ENCODE results near the gene SH2D3C. TPM values are rescaled to one million over a fixed set of nuclear protein-coding genes. Genes with fewer than 3 reads are reported as not detected.
A peak's percentile ranks its signal among the peaks of the same experiment; 100 is the strongest.

Gene SH2D3C
- total and polyA plus RNA-seq, 10 of the 15 experiments (the other 5 are each of a cell fraction or from before 2014, with no cell fraction given), result 1.2 to 23.5 (median 16.2) TPM

DNA sequence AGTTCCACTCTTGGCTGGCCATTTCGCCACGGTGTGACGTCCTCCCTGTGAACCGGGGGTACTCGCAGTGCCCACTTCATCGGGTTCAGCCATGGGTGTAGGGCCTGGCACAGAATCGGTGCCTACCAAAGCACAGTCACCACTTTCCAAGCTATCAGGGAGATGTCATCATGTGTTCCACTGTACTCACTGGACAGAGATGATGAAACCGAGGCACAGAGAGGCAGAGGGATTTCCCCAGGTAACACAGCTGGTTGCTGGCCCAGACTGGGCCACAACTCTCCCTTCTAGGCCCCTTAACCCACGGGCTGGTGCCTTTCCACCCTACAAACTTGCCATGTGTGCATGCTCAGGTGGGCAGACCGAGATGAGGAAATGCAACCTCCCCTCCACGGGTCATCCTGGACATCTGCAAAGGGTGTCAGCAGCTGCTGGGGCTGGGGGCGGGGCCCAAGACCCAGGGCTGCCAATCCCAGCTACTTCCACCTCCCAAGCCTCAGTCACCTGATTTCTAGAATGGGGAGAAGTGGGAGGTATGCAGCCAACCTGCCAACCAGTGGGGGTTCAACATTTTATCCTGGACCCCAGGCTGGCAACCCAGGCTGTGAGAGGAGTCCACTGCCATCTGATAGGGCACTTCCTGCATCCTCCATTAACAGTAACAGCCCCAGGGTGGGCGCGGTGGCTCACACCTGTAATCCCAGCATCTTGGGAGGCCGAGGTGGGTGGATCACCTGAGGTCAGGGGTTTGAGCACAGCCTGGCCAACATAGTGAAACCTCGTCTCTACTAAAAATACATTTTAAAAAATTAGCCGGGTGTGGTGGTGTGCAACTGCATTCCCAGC is 893 bp upstream of the SH2D3C start:
- Histone ChIP-seq H3K4me2 (ENCODE audit: control insufficient read depth, insufficient read depth) (peak overlapping the region; percentile 97), H3K27ac (ENCODE audit: control insufficient read depth, insufficient read depth) (peak overlapping the region; percentile 93), H3K9me3 (replicated peaks; ENCODE audit: control insufficient read depth, insufficient read depth, low read length) (no peaks in the 10 kb centered on the region), H2AFZ (ENCODE audit: control insufficient read depth, low read depth, low read length) (peak overlapping the region; percentile 30; the same call in 1 of the 2 replicates), H3K4me3 (peak overlapping the region; percentile 100), H3K9ac (ENCODE audit: control insufficient read depth, insufficient read depth, low read length) (peak overlapping the region; percentile 64), H4K20me1 (ENCODE audit: control insufficient read depth, insufficient read depth) (no peaks in the 10 kb centered on the region), H3K36me3 (ENCODE audit: control insufficient read depth in 2 of 2, insufficient read depth in 2 of 2, low read length in 1 of 2) (no peaks in the 10 kb centered on the region), H3K79me2 (ENCODE audit: control insufficient read depth, insufficient read depth, low read length) (peaks cover 37% of the 10 kb centered on the region), H3K27me3 (replicated peaks in 1 of 2; ENCODE audit: control insufficient read depth in 2 of 2, insufficient read depth in 2 of 2, low read length in 1 of 2) (no peaks in the 10 kb centered on the region), H3K4me1 (ENCODE audit: control insufficient read depth, insufficient read depth, low read length) (peaks cover 44% of the 10 kb centered on the region)
- BruUV-seq (replicated peaks), result no TSS peak
- 10% methylated on average over 17 of the region's 17 CpGs for WGBS (ENCODE audit: insufficient coverage, insufficient replicate concordance, low lambda C conversion rate, missing lambda C conversion rate)
- FAIRE-seq, result peak; percentile 35
- intact Hi-C loops (cut with micrococcal nuclease; ENCODE audit: unreplicated experiment), result no loop called here
- peak; percentile 79 for DNase-seq (ENCODE audit: low read depth, low spot score)
- ChIA-PET RAD21 (ENCODE audit: unreplicated experiment) (interaction anchor here (1.0 to 2.4 kb wide), 9 partner anchors 8 to 382 kb away, joined by 3 to 19 read pairs (median 8); partner anchors contain the start of genes SLC2A8, ST6GALNAC4 and TOR2A), POLR2A (interaction anchor here (0.6 to 3.6 kb wide), 12 partner anchors 9 to 554 kb away, joined by 3 to 42 read pairs (median 4); partner anchors contain the start of gene TOR2A), SMC1A (ENCODE audit: uncharacterized antibody, unreplicated experiment) (interaction anchor here (0.8 to 2.4 kb wide), 8 partner anchors 8 to 133 kb away, joined by 3 to 6 read pairs (median 4); partner anchors contain the start of gene TOR2A), CTCF (interaction anchor here (1.0 to 2.6 kb wide), 6 partner anchors 9 to 45 kb away, joined by 3 to 18 read pairs (median 6); partner anchors contain the start of gene TOR2A)
- in situ Hi-C loops (cut with MboI), result no loop called here
- peak; percentile 62 for ATAC-seq
- TF ChIP-seq TCF3 (IDR thresholded peaks at IDR 0.05; ENCODE audit: borderline replicate concordance, insufficient read depth, low read depth, low read length), result peak; percentile 90
- TF ChIP-seq MXI1 (IDR thresholded peaks at IDR 0.05; ENCODE audit: low read depth, low read length), result peak; percentile 53
- peak; percentile 25 to 33; a peak in 3 of 4 replicates for TF ChIP-seq IKZF2 (IDR thresholded peaks at IDR 0.05)
- TF ChIP-seq, protein P1, sequence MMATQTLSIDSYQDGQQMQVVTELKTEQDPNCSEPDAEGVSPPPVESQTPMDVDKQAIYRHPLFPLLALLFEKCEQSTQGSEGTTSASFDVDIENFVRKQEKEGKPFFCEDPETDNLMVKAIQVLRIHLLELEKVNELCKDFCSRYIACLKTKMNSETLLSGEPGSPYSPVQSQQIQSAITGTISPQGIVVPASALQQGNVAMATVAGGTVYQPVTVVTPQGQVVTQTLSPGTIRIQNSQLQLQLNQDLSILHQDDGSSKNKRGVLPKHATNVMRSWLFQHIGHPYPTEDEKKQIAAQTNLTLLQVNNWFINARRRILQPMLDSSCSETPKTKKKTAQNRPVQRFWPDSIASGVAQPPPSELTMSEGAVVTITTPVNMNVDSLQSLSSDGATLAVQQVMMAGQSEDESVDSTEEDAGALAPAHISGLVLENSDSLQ (IDR thresholded peaks at IDR 0.05), result peak; percentile 88
- peak; percentile 73 for TF ChIP-seq SPI1 (IDR thresholded peaks at IDR 0.05; ENCODE audit: borderline replicate concordance, insufficient read depth, low read depth, low read length)
- TF ChIP-seq, protein P2, sequence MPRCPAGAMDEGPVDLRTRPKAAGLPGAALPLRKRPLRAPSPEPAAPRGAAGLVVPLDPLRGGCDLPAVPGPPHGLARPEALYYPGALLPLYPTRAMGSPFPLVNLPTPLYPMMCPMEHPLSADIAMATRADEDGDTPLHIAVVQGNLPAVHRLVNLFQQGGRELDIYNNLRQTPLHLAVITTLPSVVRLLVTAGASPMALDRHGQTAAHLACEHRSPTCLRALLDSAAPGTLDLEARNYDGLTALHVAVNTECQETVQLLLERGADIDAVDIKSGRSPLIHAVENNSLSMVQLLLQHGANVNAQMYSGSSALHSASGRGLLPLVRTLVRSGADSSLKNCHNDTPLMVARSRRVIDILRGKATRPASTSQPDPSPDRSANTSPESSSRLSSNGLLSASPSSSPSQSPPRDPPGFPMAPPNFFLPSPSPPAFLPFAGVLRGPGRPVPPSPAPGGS (IDR thresholded peaks at IDR 0.05; ENCODE audit: borderline replicate concordance, insufficient read depth, low read depth, low read length, poor library complexity, severe bottlenecking), result no peak
- TF ChIP-seq IKZF1 (conservative IDR thresholded peaks at IDR 0.05), result peak; percentile 52
- TF ChIP-seq RELA (IDR thresholded peaks at IDR 0.05; ENCODE audit: borderline replicate concordance, partially characterized antibody), result peak; percentile 10
- TF ChIP-seq, protein P3, sequence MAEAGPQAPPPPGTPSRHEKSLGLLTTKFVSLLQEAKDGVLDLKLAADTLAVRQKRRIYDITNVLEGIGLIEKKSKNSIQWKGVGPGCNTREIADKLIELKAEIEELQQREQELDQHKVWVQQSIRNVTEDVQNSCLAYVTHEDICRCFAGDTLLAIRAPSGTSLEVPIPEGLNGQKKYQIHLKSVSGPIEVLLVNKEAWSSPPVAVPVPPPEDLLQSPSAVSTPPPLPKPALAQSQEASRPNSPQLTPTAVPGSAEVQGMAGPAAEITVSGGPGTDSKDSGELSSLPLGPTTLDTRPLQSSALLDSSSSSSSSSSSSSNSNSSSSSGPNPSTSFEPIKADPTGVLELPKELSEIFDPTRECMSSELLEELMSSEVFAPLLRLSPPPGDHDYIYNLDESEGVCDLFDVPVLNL (IDR thresholded peaks at IDR 0.05; ENCODE audit: low read depth, low read length), result no peak
- TF ChIP-seq TCF7 (IDR thresholded peaks at IDR 0.05; ENCODE audit: borderline replicate concordance), result no peak
- TF ChIP-seq MYC (IDR thresholded peaks at IDR 0.05; ENCODE audit: insufficient read depth, insufficient read length, insufficient replicate concordance, low read length, severe bottlenecking), result no peak
- peak; percentile 59; the same call in 1 of the 2 replicates for TF ChIP-seq BACH1 (IDR thresholded peaks at IDR 0.05; ENCODE audit: borderline replicate concordance)
- no peak for TF ChIP-seq GATAD2B (conservative IDR thresholded peaks at IDR 0.05; ENCODE audit: low read depth)
- TF ChIP-seq WRNIP1 (IDR thresholded peaks at IDR 0.05; ENCODE audit: borderline replicate concordance, low read depth, low read length), result no peak
- peak in 1 of 2 experiments; percentile 23; a peak in 1 of 4 replicates for TF ChIP-seq EP300 (IDR thresholded peaks at IDR 0.05; ENCODE audit: borderline replicate concordance in 1 of 2, control insufficient read depth in 1 of 2, low read depth in 2 of 2, low read length in 2 of 2)
- TF ChIP-seq ATF7 (IDR thresholded peaks at IDR 0.05; ENCODE audit: low read depth), result peak; percentile 60
- peak; percentile 82; the same call in 1 of the 2 replicates for TF ChIP-seq NBN (IDR thresholded peaks at IDR 0.05)

All from GM12878 (cell line).